ENCODE data around the gene TULP4.

GRCh38 chr6:158311626-158312025 lies 639 bp upstream of the TULP4 start:
- no peak for TF ChIP-seq POLR2A (IDR thresholded peaks at IDR 0.05)
- TF ChIP-seq, protein P1, sequence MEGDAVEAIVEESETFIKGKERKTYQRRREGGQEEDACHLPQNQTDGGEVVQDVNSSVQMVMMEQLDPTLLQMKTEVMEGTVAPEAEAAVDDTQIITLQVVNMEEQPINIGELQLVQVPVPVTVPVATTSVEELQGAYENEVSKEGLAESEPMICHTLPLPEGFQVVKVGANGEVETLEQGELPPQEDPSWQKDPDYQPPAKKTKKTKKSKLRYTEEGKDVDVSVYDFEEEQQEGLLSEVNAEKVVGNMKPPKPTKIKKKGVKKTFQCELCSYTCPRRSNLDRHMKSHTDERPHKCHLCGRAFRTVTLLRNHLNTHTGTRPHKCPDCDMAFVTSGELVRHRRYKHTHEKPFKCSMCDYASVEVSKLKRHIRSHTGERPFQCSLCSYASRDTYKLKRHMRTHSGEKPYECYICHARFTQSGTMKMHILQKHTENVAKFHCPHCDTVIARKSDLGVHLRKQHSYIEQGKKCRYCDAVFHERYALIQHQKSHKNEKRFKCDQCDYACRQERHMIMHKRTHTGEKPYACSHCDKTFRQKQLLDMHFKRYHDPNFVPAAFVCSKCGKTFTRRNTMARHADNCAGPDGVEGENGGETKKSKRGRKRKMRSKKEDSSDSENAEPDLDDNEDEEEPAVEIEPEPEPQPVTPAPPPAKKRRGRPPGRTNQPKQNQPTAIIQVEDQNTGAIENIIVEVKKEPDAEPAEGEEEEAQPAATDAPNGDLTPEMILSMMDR (IDR thresholded peaks at IDR 0.05 in 8 of 11, conservative IDR thresholded peaks at IDR 0.05 in 3 of 11): no peak
- TF ChIP-seq POLR2AphosphoS5 (IDR thresholded peaks at IDR 0.05): no peak
